Measurements from ENCODE around the gene RPTOR. TPM values are rescaled to one million over a fixed set of nuclear protein-coding genes. Genes with fewer than 3 reads are reported as not detected.

Gene RPTOR
- total RNA-seq, 2 donors from 2014 or later: 62.0 to 228 TPM

DNA sequence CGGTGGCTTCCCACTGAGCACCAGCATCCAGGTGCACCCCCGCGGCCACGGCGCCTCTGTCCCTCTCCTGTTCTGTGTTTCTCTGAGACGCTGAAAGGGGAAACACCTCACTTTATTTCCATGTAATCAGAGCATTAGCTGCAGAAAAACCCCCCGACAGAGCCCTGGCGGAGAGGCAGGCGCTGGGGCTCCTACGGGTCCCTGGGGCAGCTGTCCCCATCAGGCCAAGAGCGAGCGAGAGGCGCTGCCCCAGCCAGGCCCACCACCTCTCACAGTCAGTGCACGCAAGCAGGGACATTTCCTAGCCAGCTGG is 419.9 kb downstream of the RPTOR start:
- Mint-ChIP-seq H3K4me1 (no peaks in the 10 kb centered on the region), H3K9me3 (no peaks in the 10 kb centered on the region), H3K27ac (peak overlapping the region; percentile 56), H3K4me3 (no peak overlapping the region), H3K36me3 (ENCODE audit: low read depth) (peaks cover 86% of the 10 kb centered on the region), H3K27me3 (no peaks in the 10 kb centered on the region)
- no peak for ATAC-seq (replicated peaks)

DNA sequence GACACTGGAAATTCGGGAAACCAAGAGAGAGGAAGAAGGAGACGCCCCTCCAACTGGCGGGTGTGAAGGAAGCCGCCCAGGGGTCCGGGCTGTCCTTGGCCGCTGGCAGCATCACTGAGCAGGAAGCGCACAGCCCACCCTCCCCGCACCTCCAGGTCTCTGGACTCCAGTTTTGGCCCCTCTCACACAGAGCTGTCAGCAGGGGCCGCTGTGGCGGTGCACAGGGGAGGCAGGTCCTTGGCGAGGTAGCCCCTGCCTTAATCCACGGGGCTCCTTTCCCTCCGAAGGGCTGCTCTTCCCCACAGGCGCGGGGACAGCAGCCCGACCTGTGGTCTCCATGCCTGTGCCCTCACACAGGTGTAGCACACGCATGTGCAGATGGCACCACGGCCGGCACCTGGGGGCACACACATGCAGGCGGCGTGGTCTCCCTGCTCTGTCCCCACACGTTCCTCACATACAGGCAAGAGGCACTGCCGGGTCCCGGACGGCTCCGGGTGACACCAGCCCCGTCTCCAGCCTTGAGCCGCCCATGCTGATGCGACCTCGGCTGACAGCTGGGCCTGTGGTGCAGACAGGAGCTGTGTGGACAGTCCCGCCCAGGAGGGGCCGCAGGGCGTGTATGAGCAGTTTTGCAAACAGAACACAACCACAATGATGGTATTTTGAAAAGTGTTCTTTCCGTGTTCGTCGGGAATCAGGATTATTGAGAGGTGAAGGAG is 420.4 kb downstream of the RPTOR start:
- Mint-ChIP-seq H3K27ac (peak overlapping the region; percentile 88), H3K36me3 (ENCODE audit: low read depth) (peaks cover 84% of the 10 kb centered on the region), H3K4me3 (peak overlapping the region; percentile 19), H3K9me3 (no peaks in the 10 kb centered on the region), H3K27me3 (no peaks in the 10 kb centered on the region), H3K4me1 (no peaks in the 10 kb centered on the region)
- peak; percentile 2 for ATAC-seq (replicated peaks)

GRCh38 chr17:80965606-80966005 is 421.0 kb downstream of the RPTOR start:
- Mint-ChIP-seq H3K36me3 (ENCODE audit: low read depth) (peaks cover 78% of the 10 kb centered on the region), H3K27ac (peak overlapping the region; percentile 88), H3K9me3 (no peaks in the 10 kb centered on the region), H3K27me3 (no peaks in the 10 kb centered on the region), H3K4me3 (peak overlapping the region; percentile 19), H3K4me1 (peaks cover 4% of the 10 kb centered on the region)
- no peak for ATAC-seq (replicated peaks)

DNA sequence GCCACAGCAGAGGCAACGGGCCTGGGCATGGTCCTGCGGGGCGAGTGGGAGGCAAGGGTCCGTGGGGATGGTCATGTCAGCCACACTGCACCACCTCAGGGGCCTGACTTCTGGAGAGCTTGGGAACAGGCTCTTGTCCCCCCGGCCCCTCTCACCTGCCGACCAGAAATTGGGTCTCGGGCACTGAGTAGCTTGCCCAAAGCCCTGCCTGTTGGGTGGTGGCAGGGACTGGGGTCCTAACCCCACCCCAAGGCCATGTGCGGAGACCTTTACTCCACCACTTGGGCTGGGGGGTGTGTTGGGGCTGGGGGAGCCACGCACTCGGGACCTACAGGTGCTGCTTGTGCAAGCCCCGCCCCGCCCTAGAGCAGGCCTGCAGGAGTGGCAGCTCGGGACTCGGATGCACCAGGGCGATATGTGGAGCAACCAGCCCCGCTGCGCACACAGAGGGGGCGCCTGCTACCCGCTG is 422.8 kb downstream of the RPTOR start:
- peaks cover 4% of the 10 kb centered on the region for H3K4me1 Mint-ChIP-seq
- ATAC-seq (replicated peaks): peak; percentile 11
- no peaks in the 10 kb centered on the region for H3K27me3 Mint-ChIP-seq
- no peaks in the 10 kb centered on the region for H3K9me3 Mint-ChIP-seq
- H3K27ac Mint-ChIP-seq: peak overlapping the region; percentile 88
- peaks cover 60% of the 10 kb centered on the region for H3K36me3 Mint-ChIP-seq (ENCODE audit: low read depth)
- H3K4me3 Mint-ChIP-seq: peak overlapping the region; percentile 37

DNA sequence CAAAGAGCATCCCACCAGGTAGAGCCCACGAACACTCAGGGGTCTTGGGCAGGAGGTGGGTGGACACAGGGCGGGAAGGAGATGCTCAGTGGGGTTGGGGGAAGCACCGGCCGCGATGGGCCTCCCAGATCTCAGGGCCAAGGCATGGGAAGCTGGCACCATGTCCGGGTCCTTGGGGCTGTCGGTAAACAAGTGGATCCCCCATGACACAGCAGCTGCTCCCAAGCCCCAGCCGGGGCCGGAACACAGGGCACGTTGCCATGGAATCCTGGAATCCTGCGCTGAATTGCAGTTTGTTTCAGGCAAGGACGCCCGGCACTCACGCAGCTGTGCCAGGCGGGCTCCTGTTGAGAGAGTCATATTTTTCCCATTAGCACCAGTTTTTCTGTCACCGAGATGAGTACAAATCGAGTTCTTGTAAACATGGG is 424.0 kb downstream of the RPTOR start:
- Mint-ChIP-seq H3K27ac (peak overlapping the region; percentile 85), H3K9me3 (no peaks in the 10 kb centered on the region), H3K4me3 (peak overlapping the region; percentile 37), H3K36me3 (ENCODE audit: low read depth) (peaks cover 56% of the 10 kb centered on the region), H3K4me1 (peaks cover 4% of the 10 kb centered on the region), H3K27me3 (no peaks in the 10 kb centered on the region)
- ATAC-seq (replicated peaks): no peak

GRCh38 chr17:80969030-80969673 is 424.5 kb downstream of the RPTOR start:
- peak overlapping the region; percentile 37 for H3K4me3 Mint-ChIP-seq
- ATAC-seq (replicated peaks): peak; percentile 9
- no peaks in the 10 kb centered on the region for H3K27me3 Mint-ChIP-seq
- peak overlapping the region; percentile 85 for H3K27ac Mint-ChIP-seq
- H3K36me3 Mint-ChIP-seq (ENCODE audit: low read depth): peaks cover 52% of the 10 kb centered on the region
- H3K4me1 Mint-ChIP-seq: peaks cover 4% of the 10 kb centered on the region
- H3K9me3 Mint-ChIP-seq: no peaks in the 10 kb centered on the region

DNA sequence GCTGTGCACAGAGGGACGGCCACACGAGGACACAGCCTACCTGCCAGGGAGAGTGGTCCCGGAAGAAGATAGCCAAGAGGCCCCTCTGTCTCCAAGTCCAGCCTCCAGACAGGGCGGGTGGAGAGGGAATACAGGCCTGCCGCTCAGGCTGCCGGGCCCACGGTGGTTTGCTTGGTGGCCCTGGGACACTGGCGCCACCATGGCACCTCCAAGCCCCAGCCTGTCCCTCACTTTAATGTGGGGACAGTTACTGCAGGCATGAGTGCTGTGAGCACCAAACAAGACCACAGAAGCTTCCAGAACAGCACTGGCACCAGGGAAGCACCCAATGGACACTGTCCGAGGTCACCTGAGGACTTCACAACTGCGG is 425.0 kb downstream of the RPTOR start:
- H3K27ac Mint-ChIP-seq: peak overlapping the region; percentile 85
- no peak overlapping the region for H3K4me3 Mint-ChIP-seq
- H3K27me3 Mint-ChIP-seq: no peaks in the 10 kb centered on the region
- ATAC-seq (replicated peaks): peak; percentile 0
- H3K4me1 Mint-ChIP-seq: peaks cover 4% of the 10 kb centered on the region
- peaks cover 47% of the 10 kb centered on the region for H3K36me3 Mint-ChIP-seq (ENCODE audit: low read depth)
- no peaks in the 10 kb centered on the region for H3K9me3 Mint-ChIP-seq

- Mint-ChIP-seq H3K27me3 (no peaks in the 10 kb centered on the region), H3K4me1 (peaks cover 4% of the 10 kb centered on the region), H3K27ac (peak overlapping the region; percentile 85), H3K9me3 (no peaks in the 10 kb centered on the region), H3K4me3 (peak overlapping the region; percentile 43), H3K36me3 (ENCODE audit: low read depth) (peaks cover 41% of the 10 kb centered on the region)
- peak; percentile 31 for ATAC-seq (replicated peaks)
These were observed 425.6 kb downstream of the RPTOR start for GRCh38 chr17:80970044-80970761.

- ATAC-seq (replicated peaks): no peak
- H3K9me3 Mint-ChIP-seq: no peaks in the 10 kb centered on the region
These were observed 426.4 kb downstream of the RPTOR start for GRCh38 chr17:80970762-80971703.

DNA sequence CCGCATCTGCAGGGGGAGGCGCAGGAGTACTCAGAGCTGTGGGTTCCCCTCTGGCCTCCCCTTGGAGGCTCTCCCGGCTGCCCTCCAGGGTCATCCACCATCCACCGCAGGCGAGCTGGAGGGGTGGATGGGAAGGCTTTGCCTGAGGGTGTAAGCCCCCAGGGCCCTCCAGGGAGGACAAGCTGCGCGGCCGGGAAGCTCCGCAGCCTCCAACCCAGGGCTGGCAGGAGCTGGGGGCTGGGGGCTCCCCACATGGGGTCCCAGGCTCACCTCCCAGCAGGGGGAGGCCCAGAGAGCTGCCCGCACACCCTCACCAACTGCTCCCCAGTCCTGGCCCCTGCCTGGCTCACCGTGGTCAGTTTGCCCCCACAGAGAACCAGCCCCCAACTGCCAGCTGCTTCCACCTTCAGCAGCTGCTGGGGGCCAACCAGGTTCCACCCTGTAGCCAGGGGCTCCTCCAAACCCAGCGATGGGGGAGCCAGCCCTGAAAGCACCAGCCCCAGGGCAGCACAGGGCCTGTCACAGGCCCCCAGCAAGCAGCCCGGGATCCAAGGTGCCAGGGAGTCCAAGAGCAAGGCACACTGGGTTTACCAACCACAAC is 427.2 kb downstream of the RPTOR start:
- Mint-ChIP-seq H3K36me3 (ENCODE audit: low read depth) (peaks cover 25% of the 10 kb centered on the region), H3K27ac (no peak overlapping the region), H3K4me3 (no peak overlapping the region), H3K9me3 (no peaks in the 10 kb centered on the region), H3K27me3 (no peaks in the 10 kb centered on the region), H3K4me1 (peaks cover 4% of the 10 kb centered on the region)
- no peak for ATAC-seq (replicated peaks)

More at GRCh38 chr17:80970762-80971703, 426.4 kb downstream of the RPTOR start:
- H3K36me3 Mint-ChIP-seq (ENCODE audit: low read depth): peaks cover 33% of the 10 kb centered on the region
- peak overlapping the region; percentile 43 for H3K4me3 Mint-ChIP-seq
- H3K4me1 Mint-ChIP-seq: peaks cover 4% of the 10 kb centered on the region
- no peaks in the 10 kb centered on the region for H3K27me3 Mint-ChIP-seq
- peak overlapping the region; percentile 85 for H3K27ac Mint-ChIP-seq

GRCh38 chr17:80976701-80977100 is 432.1 kb downstream of the RPTOR start:
- Mint-ChIP-seq H3K4me3 (no peak overlapping the region), H3K4me1 (peaks cover 11% of the 10 kb centered on the region), H3K27me3 (peaks cover 4% of the 10 kb centered on the region), H3K9me3 (no peaks in the 10 kb centered on the region), H3K27ac (no peak overlapping the region), H3K36me3 (ENCODE audit: low read depth) (no peaks in the 10 kb centered on the region)
- no peak for ATAC-seq (replicated peaks)

- H3K36me3 Mint-ChIP-seq (ENCODE audit: low read depth): no peaks in the 10 kb centered on the region
- H3K4me3 Mint-ChIP-seq: no peak overlapping the region
- H3K27me3 Mint-ChIP-seq: peaks cover 4% of the 10 kb centered on the region
- no peak for ATAC-seq (replicated peaks)
- no peaks in the 10 kb centered on the region for H3K9me3 Mint-ChIP-seq
- H3K27ac Mint-ChIP-seq: no peak overlapping the region
- peaks cover 11% of the 10 kb centered on the region for H3K4me1 Mint-ChIP-seq
These were observed 432.5 kb downstream of the RPTOR start for GRCh38 chr17:80977172-80977571.

DNA sequence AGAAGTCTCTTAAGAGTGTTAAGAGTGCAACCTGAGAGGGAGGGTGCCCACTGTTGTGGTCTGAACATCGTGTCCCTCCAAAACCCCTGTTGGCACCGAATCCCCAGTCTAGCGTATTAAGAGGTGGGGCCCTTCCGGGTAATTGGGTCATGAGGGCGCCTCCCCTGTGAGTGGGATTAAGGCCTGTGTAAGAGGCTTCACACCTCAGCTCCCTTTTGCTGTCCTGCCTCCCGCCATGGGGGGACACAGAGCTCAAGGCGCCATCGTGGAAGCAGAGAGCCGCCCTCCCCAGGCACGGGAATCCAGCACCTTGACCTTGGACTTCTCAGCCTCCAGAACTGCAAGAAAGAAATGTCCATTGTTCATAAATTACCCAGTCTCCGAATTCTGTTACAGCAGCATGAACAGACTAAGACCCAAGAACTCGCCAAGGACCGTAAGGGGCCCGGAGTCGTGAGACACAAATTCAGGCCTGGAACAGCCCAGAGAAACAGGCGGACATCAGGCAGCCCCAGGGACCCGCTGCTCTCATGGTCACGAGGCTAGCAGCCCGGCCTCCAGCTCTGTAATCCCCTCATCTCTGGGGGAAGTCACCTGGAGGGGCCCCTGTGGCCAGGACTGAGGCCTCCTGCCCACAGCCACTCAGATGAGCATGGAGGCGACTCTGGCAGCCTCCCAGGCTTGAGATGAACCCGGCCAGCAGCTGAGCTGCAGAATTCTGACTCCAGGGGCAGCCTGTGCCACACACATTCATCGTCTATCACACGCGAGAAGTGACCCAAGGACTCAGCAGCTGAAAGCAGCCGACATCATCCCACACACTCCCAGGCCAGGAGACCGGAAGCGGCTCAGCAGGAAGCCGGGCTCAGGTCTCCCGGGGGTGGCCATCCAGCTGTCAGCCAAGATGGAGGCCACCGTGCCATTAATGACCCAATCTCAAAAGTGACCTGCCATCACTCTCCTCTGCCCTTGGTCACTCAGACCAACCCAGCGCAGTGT is 434.2 kb downstream of the RPTOR start:
- H3K27me3 Mint-ChIP-seq: peaks cover 4% of the 10 kb centered on the region
- peaks cover 11% of the 10 kb centered on the region for H3K4me1 Mint-ChIP-seq
- no peak overlapping the region for H3K4me3 Mint-ChIP-seq
- no peak for ATAC-seq (replicated peaks)
- no peaks in the 10 kb centered on the region for H3K36me3 Mint-ChIP-seq (ENCODE audit: low read depth)
- H3K27ac Mint-ChIP-seq: no peak overlapping the region
- no peaks in the 10 kb centered on the region for H3K9me3 Mint-ChIP-seq

All from activated T-helper 17 cell treated with anti-CD3 and anti-CD28 coated beads, Interleukin-2, amount 50 U/mL, for 72 hours (primary cell).